ENCODE data around the gene GALNT15. TPM values are rescaled to one million over a fixed set of nuclear protein-coding genes. Genes with fewer than 3 reads are reported as not detected.
A peak's percentile ranks its signal among the peaks of the same experiment; 100 is the strongest.

Gene GALNT15
- polyA plus RNA-seq, 3 donors: 1.7 to 3.1 (median 2.4) TPM

DNA sequence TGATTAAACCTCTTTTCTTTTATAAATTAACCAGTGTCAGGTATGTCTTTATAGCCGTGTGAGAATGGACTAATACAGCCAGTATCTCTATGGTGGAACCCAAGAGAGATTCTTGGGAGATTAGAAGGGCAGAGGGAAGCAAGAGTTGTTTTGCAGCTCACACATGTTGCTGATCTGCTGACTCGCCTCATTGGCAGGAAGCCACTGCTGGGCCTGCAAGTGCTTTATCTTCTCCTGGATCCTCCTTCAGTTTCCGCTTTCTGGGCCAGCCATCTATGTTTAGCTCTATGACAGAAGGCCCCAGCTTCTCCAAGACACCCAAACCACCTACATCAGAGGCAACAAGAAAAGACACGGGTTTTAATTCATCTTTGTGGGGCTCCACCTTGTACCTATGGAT, 23.4 kb upstream of the GALNT15 start:
- DNase-seq (ENCODE audit: low read depth in 3 of 3, low spot score in 2 of 3): no peak

DNA sequence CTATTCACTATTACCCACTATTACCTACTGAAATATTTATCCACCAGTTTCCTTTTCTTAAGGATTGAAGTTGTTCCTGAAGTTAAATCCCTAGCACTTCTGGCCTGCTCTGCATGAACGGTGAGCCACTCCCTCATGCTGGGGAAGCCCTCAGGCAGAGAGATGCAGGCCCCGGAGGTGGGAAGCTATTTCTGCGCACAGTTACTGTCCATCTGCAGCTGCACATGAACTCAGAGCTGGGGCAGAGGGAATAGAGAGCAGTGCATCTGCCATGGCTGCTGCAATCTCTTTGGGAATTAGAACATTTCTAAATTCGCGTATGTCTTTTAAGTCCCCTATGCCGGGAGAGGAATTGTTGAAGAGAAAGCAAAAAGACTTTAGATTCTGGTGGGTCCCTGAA, 6.3 kb upstream of the GALNT15 start:
- no peak for DNase-seq (ENCODE audit: low read depth in 3 of 3, low spot score in 2 of 3)

DNA sequence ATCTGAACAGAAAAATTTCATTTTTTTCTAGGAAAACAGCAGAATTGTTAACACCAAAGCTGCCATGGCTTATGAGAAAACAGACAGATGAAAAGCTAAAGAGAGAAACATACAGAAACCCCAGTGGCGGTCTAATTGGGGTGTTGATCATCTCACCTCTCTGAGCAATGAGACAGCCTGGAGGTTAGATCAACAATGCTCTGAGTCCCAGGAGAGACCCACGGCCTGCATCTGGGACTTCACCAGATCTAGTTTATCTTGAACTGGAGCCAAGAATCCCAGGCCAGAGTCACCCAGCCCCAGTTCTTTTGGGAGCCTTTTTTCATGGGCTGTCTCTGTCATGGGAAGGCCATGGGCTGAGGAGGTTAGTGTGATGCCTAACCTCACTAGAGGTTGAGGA, 3.5 kb upstream of the GALNT15 start:
- no peak for DNase-seq (ENCODE audit: low read depth in 3 of 3, low spot score in 2 of 3)

DNA sequence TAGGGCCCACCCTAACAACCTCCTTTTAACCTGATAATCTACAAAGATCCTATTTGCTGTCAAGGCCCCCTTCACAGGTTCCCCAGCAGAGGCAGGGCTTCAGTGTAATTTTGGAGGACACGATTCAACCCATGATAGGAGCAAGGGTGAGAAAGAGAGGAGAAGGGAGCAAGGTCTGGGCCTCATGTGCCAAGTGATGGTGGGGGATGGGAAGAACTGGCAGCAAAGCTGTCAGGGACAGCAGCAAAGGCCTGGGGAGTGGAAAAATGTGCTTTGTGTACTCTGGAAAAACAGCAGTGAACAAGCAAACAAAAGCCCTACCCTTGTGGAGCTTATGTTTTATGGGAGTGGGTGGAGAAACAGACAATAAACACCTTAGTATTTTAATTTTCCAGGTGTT, 2.7 kb upstream of the GALNT15 start:
- DNase-seq (ENCODE audit: low read depth in 3 of 3, low spot score in 2 of 3): no peak

DNA sequence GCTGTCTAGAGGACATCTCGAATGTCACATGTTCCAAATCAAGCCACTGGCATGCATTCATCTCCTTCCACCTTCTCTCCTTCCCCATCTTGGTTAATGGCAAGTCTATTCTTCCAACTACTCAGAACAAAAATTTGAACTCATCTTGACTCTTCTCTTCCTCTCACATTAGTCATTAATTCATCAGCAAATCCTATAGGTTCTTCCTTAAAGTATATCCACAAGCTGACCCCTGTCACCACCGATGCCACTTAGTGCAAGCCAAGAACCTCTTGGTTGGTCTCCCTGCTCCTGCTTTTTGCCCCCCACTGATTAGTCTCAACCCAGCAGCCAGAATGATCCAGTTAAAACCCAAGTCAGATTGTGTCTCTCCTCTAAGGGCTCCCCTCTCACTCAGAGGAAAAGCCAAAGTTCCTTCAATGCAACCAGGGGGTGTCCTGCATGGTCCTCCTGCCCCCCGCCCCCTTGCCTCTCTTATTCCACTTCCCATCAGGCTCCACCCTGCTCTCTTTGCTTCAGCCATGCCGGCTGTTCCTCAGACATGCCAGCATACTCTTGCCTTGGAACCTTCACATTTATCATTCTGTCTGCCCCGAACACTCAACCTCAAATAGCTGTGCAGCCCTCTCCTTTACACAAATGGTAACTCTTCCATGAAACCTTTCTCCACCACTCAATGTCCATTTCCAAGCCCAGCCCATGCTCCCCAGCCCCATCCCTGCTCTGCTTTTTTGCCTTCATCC, 1.0 kb upstream of the GALNT15 start:
- DNase-seq (ENCODE audit: low read depth in 3 of 3, low spot score in 2 of 3): no peak

DNA sequence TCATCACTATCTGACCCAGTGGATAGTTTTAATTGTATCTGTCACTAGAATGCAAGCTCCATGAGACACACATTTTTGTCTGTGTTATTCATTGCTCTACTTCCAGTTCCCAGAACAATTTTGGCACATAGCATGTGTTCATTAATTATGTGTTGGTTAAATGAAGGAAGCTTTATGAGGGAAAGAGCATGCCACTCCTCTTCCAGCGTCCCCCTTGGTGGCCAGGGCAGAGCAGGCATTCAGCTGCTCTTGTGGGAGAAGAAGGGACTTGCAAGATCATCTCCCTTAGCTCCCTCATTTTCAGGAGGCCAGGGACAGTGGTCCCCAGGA, 489 bp upstream of the GALNT15 start:
- DNase-seq (ENCODE audit: low read depth in 3 of 3, low spot score in 2 of 3): no peak

DNA sequence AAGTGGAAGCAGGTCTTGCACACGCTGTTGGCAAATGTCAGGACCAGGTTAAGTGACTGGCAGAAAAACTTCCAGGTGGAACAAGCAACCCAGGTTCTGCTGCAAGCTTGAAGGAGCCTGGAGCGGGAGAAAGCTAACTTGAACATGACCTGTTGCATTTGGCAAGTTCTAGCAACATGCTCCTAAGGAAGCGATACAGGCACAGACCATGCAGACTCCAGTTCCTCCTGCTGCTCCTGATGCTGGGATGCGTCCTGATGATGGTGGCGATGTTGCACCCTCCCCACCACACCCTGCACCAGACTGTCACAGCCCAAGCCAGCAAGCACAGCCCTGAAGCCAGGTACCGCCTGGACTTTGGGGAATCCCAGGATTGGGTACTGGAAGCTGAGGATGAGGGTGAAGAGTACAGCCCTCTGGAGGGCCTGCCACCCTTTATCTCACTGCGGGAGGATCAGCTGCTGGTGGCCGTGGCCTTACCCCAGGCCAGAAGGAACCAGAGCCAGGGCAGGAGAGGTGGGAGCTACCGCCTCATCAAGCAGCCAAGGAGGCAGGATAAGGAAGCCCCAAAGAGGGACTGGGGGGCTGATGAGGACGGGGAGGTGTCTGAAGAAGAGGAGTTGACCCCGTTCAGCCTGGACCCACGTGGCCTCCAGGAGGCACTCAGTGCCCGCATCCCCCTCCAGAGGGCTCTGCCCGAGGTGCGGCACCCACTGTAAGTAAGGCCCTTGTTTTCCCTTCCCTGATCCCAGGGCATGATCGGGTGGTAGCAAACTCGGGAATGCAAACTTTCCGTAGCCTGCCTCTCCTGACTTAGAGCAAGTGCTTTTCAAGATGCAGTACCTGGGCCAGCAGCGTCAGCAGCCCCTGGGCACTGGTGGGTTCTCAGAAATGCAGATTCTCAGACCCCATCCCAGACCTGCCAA, 759 bp downstream of the GALNT15 start:
- DNase-seq (ENCODE audit: low read depth in 3 of 3, low spot score in 2 of 3): no peak

DNA sequence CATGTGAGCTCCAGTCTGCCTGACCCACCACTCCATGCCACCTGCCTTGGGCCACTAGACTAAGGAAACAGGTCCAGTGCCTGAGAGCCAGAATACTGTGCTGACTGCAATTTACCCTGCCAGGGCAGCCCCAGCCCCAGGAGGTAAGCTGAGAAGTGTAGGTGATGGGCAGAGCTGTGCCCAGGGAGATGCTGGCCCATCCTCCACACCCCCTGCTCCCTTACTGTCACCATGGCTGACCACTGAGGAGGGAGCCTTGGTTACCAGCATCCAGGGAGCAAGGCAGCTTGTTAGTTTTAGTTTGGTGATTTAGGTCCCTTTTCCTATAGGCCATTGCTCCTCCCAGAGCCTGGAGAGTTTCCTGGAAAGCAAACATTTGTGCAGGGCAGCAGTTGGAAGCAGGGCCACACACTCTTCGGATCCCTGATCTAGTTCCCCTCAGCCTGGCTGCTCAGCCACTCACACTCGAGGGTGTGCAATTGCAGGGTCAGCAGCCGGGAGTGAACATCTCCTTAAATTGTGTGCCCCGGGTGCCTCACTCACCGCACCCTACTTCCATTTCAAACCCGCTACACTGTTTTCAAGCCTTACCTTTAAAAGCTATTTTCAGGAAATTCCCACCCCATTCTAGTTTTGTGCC, 2.0 kb downstream of the GALNT15 start:
- no peak for DNase-seq (ENCODE audit: low read depth in 3 of 3, low spot score in 2 of 3)

DNA sequence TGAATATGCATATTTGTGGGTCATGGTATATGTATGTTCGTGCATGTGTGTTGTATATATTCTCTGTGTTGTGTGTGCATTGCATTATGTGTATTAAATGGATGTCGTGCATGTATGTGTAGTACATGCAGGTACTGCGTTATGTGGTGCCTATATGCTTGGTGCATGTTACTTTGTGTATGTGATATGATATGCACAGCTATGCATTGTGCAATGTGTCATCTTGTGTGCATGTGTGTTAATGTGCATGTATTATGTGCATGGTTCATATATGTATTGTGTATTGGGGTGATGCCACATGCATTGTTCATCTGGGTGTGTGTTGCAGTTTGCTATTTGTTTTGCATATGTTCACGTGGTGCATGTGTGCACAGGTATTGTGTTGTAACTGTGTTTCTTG, 2.9 kb downstream of the GALNT15 start:
- no peak for DNase-seq (ENCODE audit: low read depth in 3 of 3, low spot score in 2 of 3)

DNA sequence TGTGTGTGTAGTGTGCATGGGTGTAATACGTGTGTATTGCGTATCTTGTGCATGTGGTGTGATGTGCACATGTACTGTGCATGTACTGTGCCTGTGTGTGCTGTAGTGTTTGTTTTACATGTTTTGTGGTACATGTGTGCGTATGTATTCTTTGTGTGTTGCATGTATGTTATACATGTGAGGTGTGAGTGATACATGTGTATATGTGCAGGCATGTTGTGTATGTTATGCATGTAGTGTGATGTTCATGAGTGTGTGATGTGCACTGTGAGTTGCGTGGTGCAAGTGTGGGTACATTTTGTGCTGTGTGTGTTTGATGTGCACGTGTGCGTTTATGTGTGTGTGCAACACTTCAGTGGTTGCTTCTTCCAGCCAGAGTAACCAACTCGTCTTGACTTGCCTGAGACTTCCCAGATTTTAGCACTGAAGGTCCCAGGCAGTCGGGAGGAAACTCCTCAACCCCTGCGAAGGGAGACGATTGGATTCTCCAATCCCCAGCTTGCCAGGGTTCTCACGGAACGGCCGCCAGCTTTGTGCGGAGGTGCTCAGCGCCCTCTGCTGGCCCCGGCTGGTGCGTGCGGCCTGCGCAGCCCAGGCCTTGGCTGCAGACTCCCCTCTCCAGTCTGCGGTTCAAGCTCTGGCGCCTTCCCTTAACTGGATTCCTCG, 3.6 kb downstream of the GALNT15 start:
- DNase-seq (ENCODE audit: low read depth in 3 of 3, low spot score in 2 of 3): peak in 2 of 3 donors; percentile 52 to 53

DNA sequence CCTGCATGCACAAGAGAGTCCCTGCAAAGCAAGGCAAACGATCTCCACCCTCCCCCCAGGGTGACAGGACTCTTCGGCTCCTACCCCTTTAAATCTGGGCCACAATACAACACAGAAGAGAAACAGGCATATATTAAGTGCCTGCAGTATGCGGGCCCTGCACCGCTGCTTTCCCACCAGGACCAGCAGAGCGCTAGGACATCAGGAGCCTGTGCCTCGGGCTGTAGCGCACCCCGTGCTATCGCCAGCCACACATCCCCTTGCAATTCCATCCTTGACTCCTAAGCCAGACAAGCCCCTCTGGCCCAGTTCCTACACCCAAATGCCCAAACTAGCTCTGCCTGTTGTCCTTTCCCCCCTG, 4.1 kb downstream of the GALNT15 start:
- no peak for DNase-seq (ENCODE audit: low read depth in 3 of 3, low spot score in 2 of 3)

DNA sequence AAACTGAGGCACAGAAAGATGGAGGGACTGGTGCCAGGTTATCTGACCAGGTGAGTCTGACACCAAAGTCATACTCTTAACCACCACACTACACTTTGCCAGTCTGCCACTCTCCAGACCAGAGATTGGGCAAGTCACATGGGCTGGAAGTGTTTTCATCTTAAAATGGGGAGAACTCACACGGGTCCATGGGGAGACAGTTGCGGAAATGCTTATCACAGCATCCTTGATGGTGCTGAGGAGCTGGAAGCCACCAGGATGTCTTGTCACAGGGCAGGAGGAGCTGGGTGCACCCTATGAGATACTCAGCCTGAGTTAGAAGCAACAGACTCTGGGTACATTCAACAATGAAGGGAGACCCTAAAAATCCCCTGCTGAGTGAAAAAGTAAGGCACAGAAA, 4.8 kb downstream of the GALNT15 start:
- no peak for DNase-seq (ENCODE audit: low read depth in 3 of 3, low spot score in 2 of 3)

DNA sequence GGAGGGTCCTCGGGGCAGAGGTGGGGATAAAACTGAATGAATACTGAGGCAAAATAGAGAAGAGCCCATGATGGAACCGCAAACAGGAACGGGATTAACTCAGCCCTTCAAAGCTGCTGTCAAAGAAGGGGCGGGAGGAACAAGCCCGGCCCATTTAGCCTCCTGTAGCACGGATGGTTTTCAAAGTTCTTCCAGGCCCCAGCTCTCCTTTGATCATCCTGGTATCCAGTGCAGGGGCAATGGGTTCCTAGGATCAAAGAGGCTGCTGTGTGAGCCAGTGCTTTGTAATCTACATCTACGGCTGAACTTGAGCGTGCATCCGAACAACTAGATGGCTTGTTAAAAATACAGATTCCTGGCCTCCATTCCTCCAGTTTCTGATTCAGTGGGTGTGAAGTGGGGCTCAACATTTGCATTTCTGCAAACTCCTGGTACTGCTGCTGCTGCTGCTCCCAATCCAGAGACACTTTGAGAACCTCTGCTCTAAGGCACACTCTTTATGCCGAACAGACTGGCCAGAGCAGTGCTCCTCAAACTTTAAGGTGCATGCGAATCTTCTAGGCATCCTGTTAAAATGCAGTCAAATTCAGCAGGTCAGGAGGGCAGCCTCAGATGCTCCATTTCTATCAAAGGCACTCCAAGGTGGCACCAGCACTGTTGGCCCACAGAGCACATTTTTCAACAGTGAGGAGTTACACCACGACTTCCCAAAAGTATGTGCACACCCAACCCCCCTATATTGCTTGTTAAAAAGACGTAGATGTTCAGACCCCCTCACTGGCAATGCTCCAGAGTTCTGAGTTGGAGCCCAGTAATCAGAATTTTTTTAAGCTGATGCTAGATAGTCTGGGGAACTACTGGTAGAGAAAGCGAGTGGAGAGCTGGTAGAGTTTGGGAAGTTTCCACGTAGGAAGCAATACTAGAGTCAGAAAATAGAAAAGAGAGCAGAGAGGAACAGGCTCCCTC, 5.6 kb downstream of the GALNT15 start:
- no peak for DNase-seq (ENCODE audit: low read depth in 3 of 3, low spot score in 2 of 3)

DNA sequence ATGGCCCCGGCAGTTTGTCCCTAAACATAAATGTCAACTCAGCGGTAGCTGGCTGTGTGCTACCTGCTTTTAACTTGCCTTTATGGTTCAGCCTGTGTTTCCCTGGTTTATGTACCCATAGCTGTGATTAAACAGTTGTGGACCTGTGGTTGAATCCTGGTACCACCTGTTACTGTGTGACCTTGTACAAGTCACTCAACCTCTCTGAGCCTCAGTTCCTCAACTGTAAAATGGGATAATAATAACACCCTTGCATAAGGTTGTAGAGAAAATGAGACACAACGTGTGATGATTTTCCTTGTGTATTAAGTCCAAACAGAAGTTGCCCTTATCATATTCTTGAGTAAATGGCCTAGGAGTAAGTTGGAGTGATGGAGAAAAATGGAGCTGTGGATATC, 6.3 kb downstream of the GALNT15 start:
- no peak for DNase-seq (ENCODE audit: low read depth in 3 of 3, low spot score in 2 of 3)

DNA sequence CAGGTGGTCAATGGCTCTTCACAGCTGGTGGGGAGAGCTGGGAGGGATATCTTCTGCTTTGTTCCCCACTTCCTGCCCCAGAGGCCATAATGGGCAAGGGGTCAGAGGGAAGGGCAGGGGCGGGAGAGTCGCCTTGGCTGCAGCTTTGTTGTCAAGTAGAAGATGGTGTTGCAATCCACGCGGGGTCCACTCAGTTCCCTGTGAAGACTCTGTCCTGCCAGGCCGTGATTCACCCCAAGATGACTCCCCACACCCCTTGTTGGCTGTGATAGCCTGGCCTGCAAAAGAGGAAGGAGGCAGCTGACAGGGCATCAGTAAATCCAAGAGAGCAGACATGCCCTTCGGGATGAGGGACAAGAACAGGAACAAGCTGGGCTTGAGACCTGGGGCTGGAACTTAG, 6.9 kb downstream of the GALNT15 start:
- no peak for DNase-seq (ENCODE audit: low read depth in 3 of 3, low spot score in 2 of 3)

DNA sequence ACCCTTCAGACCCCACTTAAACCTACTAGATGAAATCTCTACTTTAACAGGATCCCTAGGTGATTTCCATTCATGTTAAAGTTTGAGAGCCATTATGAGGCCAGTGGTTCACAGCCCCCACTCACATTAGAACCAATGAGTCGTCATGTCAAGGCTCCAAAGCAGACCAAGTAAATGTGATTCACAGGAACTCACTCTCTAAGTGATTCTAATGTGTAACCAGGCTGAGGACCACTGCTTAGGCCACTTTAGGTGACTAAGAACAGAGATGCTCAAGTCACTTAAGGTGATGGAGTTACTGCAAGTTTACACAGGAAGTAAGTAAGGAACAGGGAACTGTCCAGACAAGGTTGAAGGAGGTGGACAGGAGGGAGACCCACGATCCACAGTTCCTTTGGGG, 7.7 kb downstream of the GALNT15 start:
- DNase-seq (ENCODE audit: low read depth in 3 of 3, low spot score in 2 of 3): no peak

DNA sequence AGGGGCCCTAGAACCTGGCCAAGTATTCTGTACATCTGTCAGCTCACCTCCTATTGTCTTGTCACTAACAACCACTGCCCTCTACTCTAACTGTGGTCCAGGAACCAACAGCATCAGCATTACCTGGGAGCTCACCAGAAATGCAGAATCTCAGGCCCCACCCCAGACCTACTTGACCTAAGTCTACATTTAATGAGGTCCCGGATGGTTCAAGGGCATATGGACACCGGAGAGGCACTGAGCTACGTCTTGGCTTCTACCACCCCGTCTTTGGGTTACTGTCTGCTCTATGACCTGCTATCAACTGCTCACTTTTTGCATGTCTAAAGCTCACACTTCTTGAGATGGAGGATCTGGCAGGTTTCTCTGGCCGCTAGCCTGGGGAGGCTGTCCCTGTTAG, 8.1 kb downstream of the GALNT15 start:
- DNase-seq (ENCODE audit: low read depth in 3 of 3, low spot score in 2 of 3): no peak

DNA sequence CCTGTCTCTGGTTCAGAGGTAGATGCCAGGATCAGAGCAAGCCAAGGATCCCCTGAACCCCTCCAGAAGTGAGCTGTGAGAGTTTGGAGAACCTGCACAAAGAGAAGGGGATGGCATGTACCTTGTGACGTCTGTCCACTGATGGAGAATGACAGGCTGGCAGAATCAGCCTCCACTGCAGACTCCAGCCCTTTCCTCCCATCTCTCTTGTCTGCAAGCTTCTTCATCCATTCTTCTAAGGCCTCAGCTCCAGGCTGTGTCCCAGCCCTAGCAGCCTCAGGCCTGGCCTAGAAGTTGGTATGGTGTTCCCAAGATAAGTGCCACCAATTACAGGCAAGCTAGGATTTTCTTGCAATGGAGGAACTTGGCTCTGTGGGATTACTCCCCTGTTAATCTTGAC, 8.6 kb downstream of the GALNT15 start:
- DNase-seq (ENCODE audit: low read depth in 3 of 3, low spot score in 2 of 3): no peak

DNA sequence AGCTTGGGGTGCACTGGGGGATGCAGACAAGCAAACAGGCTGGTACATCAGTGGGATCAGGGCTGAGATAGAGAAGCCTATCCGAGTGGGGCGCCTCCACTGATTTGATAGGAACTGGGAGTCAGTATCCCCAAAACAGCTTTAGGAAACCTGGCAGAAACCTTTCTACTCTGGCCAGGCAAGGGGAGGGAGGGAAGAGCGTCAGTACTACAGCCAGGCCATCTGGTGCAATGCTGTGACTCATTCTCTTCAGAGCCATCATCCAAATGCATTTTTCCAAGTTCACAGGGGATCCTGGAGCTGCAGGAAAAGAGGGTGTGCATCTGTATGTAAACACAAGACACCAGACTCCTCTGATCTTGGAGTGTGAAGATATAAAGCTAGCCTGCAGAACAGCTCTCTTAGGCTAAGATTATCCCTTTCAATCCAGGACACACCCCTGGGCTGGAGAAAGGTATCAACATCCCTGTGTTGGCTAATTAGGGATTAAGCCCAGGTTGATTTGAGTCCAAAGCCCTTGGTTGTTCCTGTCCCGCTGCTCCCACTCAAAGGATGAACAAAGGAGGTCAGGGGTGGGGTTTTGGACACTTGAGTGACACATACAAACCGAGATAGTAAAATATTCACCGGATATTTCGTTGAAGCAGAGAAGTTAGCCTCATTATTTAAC, 9.3 kb downstream of the GALNT15 start:
- DNase-seq (ENCODE audit: low read depth in 3 of 3, low spot score in 2 of 3): no peak

DNA sequence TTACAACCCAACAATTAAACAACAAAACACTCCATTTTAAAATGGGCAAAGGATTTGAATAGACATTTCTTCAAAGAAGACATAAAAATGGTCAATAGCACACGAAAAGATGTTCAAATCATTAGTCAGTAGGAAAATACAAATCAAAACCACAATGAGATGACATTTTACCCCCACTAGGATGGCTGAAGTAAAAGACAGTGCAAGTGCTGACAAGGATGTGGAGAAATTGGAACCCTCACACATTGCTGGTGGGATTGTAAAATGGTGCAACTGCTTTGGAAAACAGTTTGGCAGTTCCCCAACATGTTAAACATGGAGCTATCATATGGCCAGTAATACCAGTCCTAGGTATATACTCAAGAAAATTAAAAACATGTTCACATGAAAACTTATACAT, 11.6 kb downstream of the GALNT15 start:
- no peak for DNase-seq (ENCODE audit: low read depth in 3 of 3, low spot score in 2 of 3)
